Measurements from ENCODE around the gene TST. TPM values are rescaled to one million over a fixed set of nuclear protein-coding genes. Genes with fewer than 3 reads are reported as not detected.
A peak's percentile ranks its signal among the peaks of the same experiment; 100 is the strongest.

TST gene
- total RNA-seq, 2 donors from 2014 or later, result 0.60 to 10.7 TPM

GRCh38 chr22:37059876-37060449 is 40.7 kb upstream of the TST start:
- no peaks in the 10 kb centered on the region for H3K9me3 ChIP-seq (ENCODE audit: control insufficient read depth, low read length, poor library complexity, severe bottlenecking)
- no peaks in the 10 kb centered on the region for H3K27me3 Mint-ChIP-seq
- no peaks in the 10 kb centered on the region for H3K36me3 Mint-ChIP-seq (ENCODE audit: low read depth)
- no peak overlapping the region for H3K27ac Mint-ChIP-seq
- peaks cover 16% of the 10 kb centered on the region for H3K4me1 Mint-ChIP-seq
- ATAC-seq (peak; percentile 77), DNase-seq (no peak)
- H3K4me3 Mint-ChIP-seq, result no peak overlapping the region

GRCh38 chr22:37058917-37059701 is 39.9 kb upstream of the TST start:
- Mint-ChIP-seq H3K4me1 (peaks cover 16% of the 10 kb centered on the region), H3K27me3 (no peaks in the 10 kb centered on the region), H3K27ac (no peak overlapping the region), H3K4me3 (no peak overlapping the region), H3K36me3 (ENCODE audit: low read depth) (no peaks in the 10 kb centered on the region)
- H3K9me3 ChIP-seq (ENCODE audit: control insufficient read depth, low read length, poor library complexity, severe bottlenecking), result no peaks in the 10 kb centered on the region
- ATAC-seq (no peak), DNase-seq (no peak)

GRCh38 chr22:37057796-37058510 is 38.7 kb upstream of the TST start:
- no peaks in the 10 kb centered on the region for H3K36me3 Mint-ChIP-seq (ENCODE audit: low read depth)
- peaks cover 12% of the 10 kb centered on the region for H3K4me1 Mint-ChIP-seq
- no peaks in the 10 kb centered on the region for H3K9me3 ChIP-seq (ENCODE audit: control insufficient read depth, low read length, poor library complexity, severe bottlenecking)
- H3K27me3 Mint-ChIP-seq, result no peaks in the 10 kb centered on the region
- DNase-seq (no peak), ATAC-seq (no peak)
- no peak overlapping the region for H3K27ac Mint-ChIP-seq
- H3K4me3 Mint-ChIP-seq, result no peak overlapping the region

GRCh38 chr22:37057226-37057625 is 38.0 kb upstream of the TST start:
- no peak for ATAC-seq
- no peaks in the 10 kb centered on the region for H3K9me3 ChIP-seq (ENCODE audit: control insufficient read depth, low read length, poor library complexity, severe bottlenecking)
- Mint-ChIP-seq H3K4me1 (peaks cover 14% of the 10 kb centered on the region), H3K27ac (no peak overlapping the region), H3K36me3 (ENCODE audit: low read depth) (no peaks in the 10 kb centered on the region), H3K27me3 (no peaks in the 10 kb centered on the region), H3K4me3 (no peak overlapping the region)
- no peak for DNase-seq

GRCh38 chr22:37056246-37056645 is 37.0 kb upstream of the TST start:
- ATAC-seq (no peak), DNase-seq (no peak)
- H3K4me1 Mint-ChIP-seq, result peaks cover 12% of the 10 kb centered on the region
- H3K27me3 Mint-ChIP-seq, result no peaks in the 10 kb centered on the region
- peak overlapping the region; percentile 39 for H3K27ac Mint-ChIP-seq
- no peak overlapping the region for H3K4me3 Mint-ChIP-seq
- H3K36me3 Mint-ChIP-seq (ENCODE audit: low read depth), result no peaks in the 10 kb centered on the region
- H3K9me3 ChIP-seq (ENCODE audit: control insufficient read depth, low read length, poor library complexity, severe bottlenecking), result no peaks in the 10 kb centered on the region

GRCh38 chr22:37054600-37055365 is 35.5 kb upstream of the TST start:
- no peaks in the 10 kb centered on the region for H3K9me3 ChIP-seq (ENCODE audit: control insufficient read depth, low read length, poor library complexity, severe bottlenecking)
- H3K27ac Mint-ChIP-seq, result no peak overlapping the region

GRCh38 chr22:37054056-37054395 is 34.8 kb upstream of the TST start:
- no peak overlapping the region for H3K27ac Mint-ChIP-seq
- DNase-seq, result no peak
- H3K27me3 Mint-ChIP-seq, result no peaks in the 10 kb centered on the region
- no peaks in the 10 kb centered on the region for H3K9me3 ChIP-seq (ENCODE audit: control insufficient read depth, low read length, poor library complexity, severe bottlenecking)
- H3K4me3 Mint-ChIP-seq, result peak overlapping the region; percentile 60
- no peaks in the 10 kb centered on the region for H3K36me3 Mint-ChIP-seq (ENCODE audit: low read depth)
- peaks cover 7% of the 10 kb centered on the region for H3K4me1 Mint-ChIP-seq
- no peak for ATAC-seq

More at GRCh38 chr22:37054600-37055365, 35.5 kb upstream of the TST start:
- ATAC-seq (no peak), DNase-seq (no peak)
- no peak overlapping the region for H3K4me3 Mint-ChIP-seq
- H3K4me1 Mint-ChIP-seq, result peaks cover 8% of the 10 kb centered on the region
- H3K27me3 Mint-ChIP-seq, result no peaks in the 10 kb centered on the region
- no peaks in the 10 kb centered on the region for H3K36me3 Mint-ChIP-seq (ENCODE audit: low read depth)

GRCh38 chr22:37053310-37054055 is 34.2 kb upstream of the TST start:
- Mint-ChIP-seq H3K4me1 (peaks cover 7% of the 10 kb centered on the region), H3K27me3 (no peaks in the 10 kb centered on the region), H3K4me3 (peak overlapping the region; percentile 87), H3K36me3 (ENCODE audit: low read depth) (no peaks in the 10 kb centered on the region), H3K27ac (no peak overlapping the region)
- DNase-seq (no peak), ATAC-seq (no peak)
- no peaks in the 10 kb centered on the region for H3K9me3 ChIP-seq (ENCODE audit: control insufficient read depth, low read length, poor library complexity, severe bottlenecking)

- H3K36me3 Mint-ChIP-seq (ENCODE audit: low read depth), result no peaks in the 10 kb centered on the region
- H3K27ac Mint-ChIP-seq, result no peak overlapping the region
- H3K4me1 Mint-ChIP-seq, result peaks cover 7% of the 10 kb centered on the region
- H3K4me3 Mint-ChIP-seq, result peak overlapping the region; percentile 87
- DNase-seq, result no peak
- no peak for ATAC-seq
- H3K9me3 ChIP-seq (ENCODE audit: control insufficient read depth, low read length, poor library complexity, severe bottlenecking), result no peaks in the 10 kb centered on the region
- no peaks in the 10 kb centered on the region for H3K27me3 Mint-ChIP-seq
These were observed 33.4 kb upstream of the TST start for GRCh38 chr22:37052386-37053309.

- Mint-ChIP-seq H3K27me3 (no peaks in the 10 kb centered on the region), H3K4me3 (peak within 1 kb of the TSS; percentile 87), H3K27ac (no peak within 1 kb of the TSS), H3K4me1 (peaks cover 4% of the 10 kb centered on the region), H3K36me3 (ENCODE audit: low read depth) (no peaks in the 10 kb centered on the region)
- ATAC-seq (peak; percentile 100), DNase-seq (peak; percentile 63 to 72 (median 65))
- no peaks in the 10 kb centered on the region for H3K9me3 ChIP-seq (ENCODE audit: control insufficient read depth, low read length, poor library complexity, severe bottlenecking)
These were observed 32.4 kb upstream of the TST start, which contains the start of gene KCTD17 for GRCh38 chr22:37051391-37052385. TSS of gene KCTD17 (plus strand) at chr22:37051742. CDS start at chr22:37051761, 19 bp downstream.

- H3K9me3 ChIP-seq (ENCODE audit: control insufficient read depth, low read length, poor library complexity, severe bottlenecking), result no peaks in the 10 kb centered on the region
- peak overlapping the region; percentile 87 for H3K4me3 Mint-ChIP-seq
- H3K27me3 Mint-ChIP-seq, result no peaks in the 10 kb centered on the region
- no peak for ATAC-seq
- DNase-seq, result no peak
- no peak overlapping the region for H3K27ac Mint-ChIP-seq
- no peaks in the 10 kb centered on the region for H3K36me3 Mint-ChIP-seq (ENCODE audit: low read depth)
- H3K4me1 Mint-ChIP-seq, result peaks cover 4% of the 10 kb centered on the region
These were observed 31.7 kb upstream of the TST start for GRCh38 chr22:37050913-37051312.
